ENCODE results near the gene ANKRD13B.

ANKRD13B gene

DNA sequence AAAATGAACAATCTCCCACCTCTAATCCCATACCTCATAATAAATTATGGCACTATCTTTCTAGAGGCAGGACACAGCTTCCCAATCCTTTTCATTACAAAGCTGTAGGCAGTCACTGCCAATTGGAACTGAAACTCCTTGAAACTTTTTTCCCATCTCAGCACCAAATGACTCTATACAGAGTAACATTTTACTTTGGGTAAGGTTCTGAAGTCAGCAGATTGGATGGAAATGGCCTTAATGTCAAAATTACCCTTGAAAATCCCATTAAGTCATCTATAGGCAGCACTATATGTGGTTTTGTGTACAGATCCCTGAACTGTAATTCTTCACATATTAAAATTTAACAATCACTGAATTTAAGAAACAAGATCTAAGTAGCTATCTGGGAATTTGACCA, 60.0 kb downstream of the ANKRD13B start:
- TF ChIP-seq, protein P1, sequence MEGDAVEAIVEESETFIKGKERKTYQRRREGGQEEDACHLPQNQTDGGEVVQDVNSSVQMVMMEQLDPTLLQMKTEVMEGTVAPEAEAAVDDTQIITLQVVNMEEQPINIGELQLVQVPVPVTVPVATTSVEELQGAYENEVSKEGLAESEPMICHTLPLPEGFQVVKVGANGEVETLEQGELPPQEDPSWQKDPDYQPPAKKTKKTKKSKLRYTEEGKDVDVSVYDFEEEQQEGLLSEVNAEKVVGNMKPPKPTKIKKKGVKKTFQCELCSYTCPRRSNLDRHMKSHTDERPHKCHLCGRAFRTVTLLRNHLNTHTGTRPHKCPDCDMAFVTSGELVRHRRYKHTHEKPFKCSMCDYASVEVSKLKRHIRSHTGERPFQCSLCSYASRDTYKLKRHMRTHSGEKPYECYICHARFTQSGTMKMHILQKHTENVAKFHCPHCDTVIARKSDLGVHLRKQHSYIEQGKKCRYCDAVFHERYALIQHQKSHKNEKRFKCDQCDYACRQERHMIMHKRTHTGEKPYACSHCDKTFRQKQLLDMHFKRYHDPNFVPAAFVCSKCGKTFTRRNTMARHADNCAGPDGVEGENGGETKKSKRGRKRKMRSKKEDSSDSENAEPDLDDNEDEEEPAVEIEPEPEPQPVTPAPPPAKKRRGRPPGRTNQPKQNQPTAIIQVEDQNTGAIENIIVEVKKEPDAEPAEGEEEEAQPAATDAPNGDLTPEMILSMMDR (IDR thresholded peaks at IDR 0.05; ENCODE audit: control insufficient read depth, insufficient read depth, low read depth, low read length, missing control alignments) = no peak
- DNase-seq (ENCODE audit: low read depth) = no peak
- no peak overlapping the region for H3K4me3 ChIP-seq (ENCODE audit: control insufficient read depth, low read depth, low read length)

DNA sequence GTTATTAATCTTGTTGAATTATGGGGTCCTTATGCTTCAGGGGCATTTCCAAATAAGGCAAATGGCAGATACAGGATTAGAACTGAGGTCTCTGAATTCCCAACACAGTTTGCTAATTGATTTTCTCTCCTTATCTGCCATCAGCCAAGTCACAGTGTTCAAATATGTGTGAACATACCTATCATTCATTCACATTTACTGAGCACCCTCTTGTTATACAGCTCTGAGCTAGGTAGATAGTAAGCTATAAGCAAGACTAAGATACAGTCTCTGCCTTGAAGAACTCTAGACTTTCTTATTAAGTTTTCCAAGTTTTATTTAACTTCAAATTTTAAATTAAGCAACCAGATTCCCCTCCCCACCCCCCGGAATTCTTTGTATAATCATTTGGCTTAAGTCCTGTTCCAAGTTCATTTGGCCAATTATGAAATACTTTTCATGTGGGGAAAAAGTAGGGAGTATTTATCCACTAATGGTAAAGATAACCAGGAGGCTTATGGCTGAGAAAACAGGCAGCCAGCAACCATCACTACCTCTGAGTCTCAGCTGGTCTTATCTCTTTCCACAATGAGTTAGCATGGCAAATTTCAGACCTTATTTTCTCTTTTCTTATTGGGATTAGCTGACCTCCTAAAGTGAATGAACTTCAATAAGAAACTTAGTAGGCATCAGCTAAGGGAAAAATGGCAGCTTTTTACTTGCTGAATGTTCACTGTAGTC, 61.2 kb downstream of the ANKRD13B start:
- TF ChIP-seq, protein P1 (IDR thresholded peaks at IDR 0.05; ENCODE audit: control insufficient read depth, insufficient read depth, low read depth, low read length, missing control alignments) = no peak
- no peak for DNase-seq (ENCODE audit: low read depth)
- H3K4me3 ChIP-seq (ENCODE audit: control insufficient read depth, low read depth, low read length) = no peak overlapping the region

DNA sequence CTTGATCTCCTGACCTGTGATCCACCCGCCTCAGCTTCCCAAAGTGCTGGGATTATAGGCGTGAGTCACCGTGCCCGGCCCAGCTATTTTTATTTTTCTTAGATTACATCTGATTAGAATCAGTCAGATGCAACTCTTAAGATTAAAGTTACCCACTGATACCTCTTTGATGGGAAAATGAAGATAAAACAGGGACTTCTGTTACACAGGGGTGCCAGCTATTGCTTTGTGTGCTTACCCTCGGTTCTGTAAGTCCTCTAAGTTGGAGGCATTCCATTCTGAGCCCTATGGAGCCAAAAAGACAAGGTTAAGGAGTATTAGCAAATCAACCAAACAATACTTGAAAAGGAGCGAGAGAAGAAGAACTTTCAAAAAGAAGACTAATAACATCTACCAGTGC, 62.4 kb downstream of the ANKRD13B start:
- no peak for DNase-seq (ENCODE audit: low read depth)
- TF ChIP-seq, protein P1 (IDR thresholded peaks at IDR 0.05; ENCODE audit: control insufficient read depth, insufficient read depth, low read depth, low read length, missing control alignments) = no peak
- H3K4me3 ChIP-seq (ENCODE audit: control insufficient read depth, low read depth, low read length) = no peak overlapping the region

DNA sequence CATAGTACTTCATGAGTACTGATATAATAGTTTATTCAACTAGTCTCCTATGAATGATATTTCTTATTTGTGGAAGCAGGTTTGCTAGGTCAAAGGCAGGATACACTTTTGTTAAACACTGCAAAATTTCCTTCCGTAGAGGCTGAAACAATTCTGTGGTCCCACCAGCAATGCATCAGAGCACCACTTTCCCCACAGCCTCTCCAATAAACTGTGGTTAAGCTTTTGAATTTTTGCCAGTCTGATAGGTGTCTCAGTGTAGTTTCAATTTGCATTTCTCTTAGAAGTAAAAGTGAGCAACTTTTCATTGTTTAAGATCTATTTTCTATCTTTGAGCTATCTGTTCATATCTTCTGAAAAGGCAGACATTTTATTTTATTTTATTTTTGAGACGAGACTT, 66.2 kb downstream of the ANKRD13B start:
- TF ChIP-seq, protein P1 (IDR thresholded peaks at IDR 0.05; ENCODE audit: control insufficient read depth, insufficient read depth, low read depth, low read length, missing control alignments) = no peak
- no peak overlapping the region for H3K4me3 ChIP-seq (ENCODE audit: control insufficient read depth, low read depth, low read length)
- DNase-seq (ENCODE audit: low read depth) = no peak

DNA sequence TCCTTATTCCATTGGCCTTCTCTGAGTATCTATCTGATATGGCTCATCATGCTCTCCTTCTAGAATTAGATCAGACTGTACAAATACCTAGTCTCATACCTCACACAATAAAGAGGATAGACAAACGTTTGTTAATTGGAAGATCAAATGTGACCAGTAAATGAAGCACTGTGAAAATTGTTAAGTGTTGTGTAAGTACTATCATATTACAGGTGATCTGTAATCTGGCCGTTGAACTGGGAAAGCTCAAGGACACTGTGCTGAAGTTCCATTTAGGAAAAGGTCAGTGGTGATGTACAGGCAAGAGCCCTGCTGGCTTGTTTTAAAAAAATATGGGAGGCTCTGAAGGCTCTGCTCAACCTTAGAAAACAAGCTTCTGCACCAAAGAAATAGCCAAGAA, 68.3 kb downstream of the ANKRD13B start:
- TF ChIP-seq, protein P1 (IDR thresholded peaks at IDR 0.05; ENCODE audit: control insufficient read depth, insufficient read depth, low read depth, low read length, missing control alignments) = no peak
- no peak overlapping the region for H3K4me3 ChIP-seq (ENCODE audit: control insufficient read depth, low read depth, low read length)
- DNase-seq (ENCODE audit: low read depth) = no peak

DNA sequence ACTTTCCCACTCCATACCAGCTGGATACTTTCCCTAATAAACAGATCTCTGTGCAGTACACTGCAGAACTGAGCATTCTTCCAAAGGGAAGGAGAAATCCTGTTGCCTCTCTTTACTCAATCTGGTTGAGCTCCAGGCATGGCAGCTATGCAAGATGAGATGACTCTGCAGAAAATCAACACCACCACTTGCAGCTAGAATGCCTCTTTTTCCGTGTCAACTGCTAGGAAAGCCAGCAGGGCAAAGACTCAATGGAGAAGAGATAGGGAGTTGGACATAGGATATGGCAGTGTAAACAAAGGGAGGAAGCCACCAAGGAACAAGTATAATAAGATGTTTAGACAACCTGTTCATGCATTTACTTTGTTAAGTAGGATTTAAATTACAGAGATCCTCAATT, 70.2 kb downstream of the ANKRD13B start:
- no peak overlapping the region for H3K4me3 ChIP-seq (ENCODE audit: control insufficient read depth, low read depth, low read length)
- TF ChIP-seq, protein P1 (IDR thresholded peaks at IDR 0.05; ENCODE audit: control insufficient read depth, insufficient read depth, low read depth, low read length, missing control alignments) = no peak
- DNase-seq (ENCODE audit: low read depth) = no peak

Data from AG09309 (cell line).